ENCODE measurements around the gene SLC40A1. TPM values are rescaled to one million over a fixed set of nuclear protein-coding genes. Genes with fewer than 3 reads are reported as not detected.

SLC40A1 gene
- total RNA-seq, 1 experiment from 2014 or later = 109 TPM

DNA sequence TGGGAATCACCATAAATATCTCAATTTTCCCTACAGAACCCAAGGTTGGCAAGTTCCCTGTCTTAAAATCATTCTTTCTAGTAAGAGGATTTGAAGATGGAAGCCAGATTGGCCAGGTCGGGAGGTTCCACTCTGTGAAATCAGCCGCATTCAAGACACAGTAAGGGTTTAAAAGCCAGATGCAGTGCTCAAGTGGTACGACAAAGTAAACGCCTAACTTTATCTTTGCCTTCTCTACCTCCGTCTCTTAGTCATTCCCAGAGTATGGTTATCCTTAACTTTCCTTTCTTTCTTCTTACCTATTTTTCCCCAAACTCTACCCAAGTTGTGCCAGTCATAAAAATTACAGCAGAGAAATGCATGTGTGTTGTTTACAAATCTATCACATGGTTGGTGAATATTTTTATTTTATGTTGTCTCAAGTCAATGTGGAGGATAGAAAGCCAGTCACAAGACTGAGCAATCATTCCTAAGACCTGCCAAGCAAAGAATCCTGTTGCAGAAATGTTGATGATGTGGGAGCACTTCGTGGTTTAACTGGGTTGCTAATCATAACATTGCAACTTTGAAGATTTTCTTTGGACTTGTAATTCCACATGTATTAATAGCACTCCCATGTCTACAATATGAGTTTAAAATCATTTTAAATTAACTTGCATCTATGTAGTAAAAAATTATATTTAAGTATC is 62.6 kb downstream of the SLC40A1 start:
- Histone ChIP-seq H3K36me3 (ENCODE audit: control insufficient read depth, insufficient read depth, low read length) (no peaks in the 10 kb centered on the region), H3K4me1 (peaks cover 15% of the 10 kb centered on the region), H3K9me3 (no peaks in the 10 kb centered on the region), H3K27me3 (replicated peaks; ENCODE audit: control insufficient read depth, insufficient read depth, low read length) (no peaks in the 10 kb centered on the region), H3K4me3 (ENCODE audit: low read depth, low read length) (no peak overlapping the region)
- H3K9me3 Mint-ChIP-seq (ENCODE audit: unreplicated experiment) = peaks cover 13% of the 10 kb centered on the region
- no TSS peak for BruUV-seq (replicated peaks)
- no peak overlapping the region for H3K4me3 Mint-ChIP-seq (ENCODE audit: unreplicated experiment)
- H3K4me1 Mint-ChIP-seq (ENCODE audit: low read depth, unreplicated experiment) = peaks cover 20% of the 10 kb centered on the region
- H3K27ac Mint-ChIP-seq (ENCODE audit: unreplicated experiment) = no peak overlapping the region
- no peaks in the 10 kb centered on the region for H3K27me3 Mint-ChIP-seq (ENCODE audit: insufficient read depth, unreplicated experiment)
- TF ChIP-seq, protein P1, sequence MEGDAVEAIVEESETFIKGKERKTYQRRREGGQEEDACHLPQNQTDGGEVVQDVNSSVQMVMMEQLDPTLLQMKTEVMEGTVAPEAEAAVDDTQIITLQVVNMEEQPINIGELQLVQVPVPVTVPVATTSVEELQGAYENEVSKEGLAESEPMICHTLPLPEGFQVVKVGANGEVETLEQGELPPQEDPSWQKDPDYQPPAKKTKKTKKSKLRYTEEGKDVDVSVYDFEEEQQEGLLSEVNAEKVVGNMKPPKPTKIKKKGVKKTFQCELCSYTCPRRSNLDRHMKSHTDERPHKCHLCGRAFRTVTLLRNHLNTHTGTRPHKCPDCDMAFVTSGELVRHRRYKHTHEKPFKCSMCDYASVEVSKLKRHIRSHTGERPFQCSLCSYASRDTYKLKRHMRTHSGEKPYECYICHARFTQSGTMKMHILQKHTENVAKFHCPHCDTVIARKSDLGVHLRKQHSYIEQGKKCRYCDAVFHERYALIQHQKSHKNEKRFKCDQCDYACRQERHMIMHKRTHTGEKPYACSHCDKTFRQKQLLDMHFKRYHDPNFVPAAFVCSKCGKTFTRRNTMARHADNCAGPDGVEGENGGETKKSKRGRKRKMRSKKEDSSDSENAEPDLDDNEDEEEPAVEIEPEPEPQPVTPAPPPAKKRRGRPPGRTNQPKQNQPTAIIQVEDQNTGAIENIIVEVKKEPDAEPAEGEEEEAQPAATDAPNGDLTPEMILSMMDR (IDR thresholded peaks at IDR 0.05; ENCODE audit: insufficient read depth in 1 of 2, low read depth in 1 of 2, low read length in 1 of 2, severe bottlenecking in 1 of 2, unreplicated experiment in 1 of 2) = no peak
- no peak for DNase-seq
- POLR2A ChIA-PET = no interaction called here
- intact Hi-C loops (cut with micrococcal nuclease; ENCODE audit: unreplicated experiment) = no loop called here
- H3K36me3 Mint-ChIP-seq (ENCODE audit: insufficient read depth, unreplicated experiment) = no peaks in the 10 kb centered on the region
- CTCF ChIA-PET = no interaction called here

DNA sequence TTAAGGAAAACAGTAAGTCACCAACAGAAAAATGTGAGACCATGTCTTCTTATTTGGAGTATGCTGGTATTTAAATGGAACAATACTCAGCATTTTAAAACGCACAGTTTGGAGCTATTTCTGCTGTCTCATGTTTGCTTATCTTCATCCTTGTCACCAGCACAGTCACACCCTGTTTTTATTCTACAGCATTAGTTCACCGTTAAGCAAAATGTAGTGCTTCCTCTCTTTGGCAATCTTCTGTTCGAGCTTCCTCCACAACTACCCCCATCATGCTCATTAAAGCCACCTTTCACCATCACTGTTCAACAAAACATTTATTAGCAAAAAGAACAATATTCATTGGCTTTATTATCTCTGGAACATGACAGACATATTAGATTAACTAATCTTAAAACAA is 64.0 kb downstream of the SLC40A1 start:
- CTCF ChIA-PET = no interaction called here

GRCh38 chr2:189515264-189515663 is 65.3 kb downstream of the SLC40A1 start:
- Mint-ChIP-seq H3K27ac (ENCODE audit: unreplicated experiment) (no peak overlapping the region), H3K9me3 (ENCODE audit: unreplicated experiment) (peaks cover 13% of the 10 kb centered on the region)
- no peak for DNase-seq

More for the DNA sequence above, 64.0 kb downstream of the SLC40A1 start:
- TF ChIP-seq, protein P1 (IDR thresholded peaks at IDR 0.05; ENCODE audit: insufficient read depth in 1 of 2, low read depth in 1 of 2, low read length in 1 of 2, severe bottlenecking in 1 of 2, unreplicated experiment in 1 of 2) = no peak
- Mint-ChIP-seq H3K4me3 (ENCODE audit: unreplicated experiment) (no peak overlapping the region), H3K27me3 (ENCODE audit: insufficient read depth, unreplicated experiment) (no peaks in the 10 kb centered on the region), H3K9me3 (ENCODE audit: unreplicated experiment) (peaks cover 13% of the 10 kb centered on the region), H3K27ac (ENCODE audit: unreplicated experiment) (no peak overlapping the region), H3K36me3 (ENCODE audit: insufficient read depth, unreplicated experiment) (no peaks in the 10 kb centered on the region), H3K4me1 (ENCODE audit: low read depth, unreplicated experiment) (peaks cover 7% of the 10 kb centered on the region)
- Histone ChIP-seq H3K4me1 (peaks cover under 1% of the 10 kb centered on the region), H3K36me3 (ENCODE audit: control insufficient read depth, insufficient read depth, low read length) (no peaks in the 10 kb centered on the region), H3K9me3 (no peaks in the 10 kb centered on the region), H3K4me3 (ENCODE audit: low read depth, low read length) (no peak overlapping the region), H3K27me3 (replicated peaks; ENCODE audit: control insufficient read depth, insufficient read depth, low read length) (no peaks in the 10 kb centered on the region)
- intact Hi-C loops (cut with micrococcal nuclease; ENCODE audit: unreplicated experiment) = no loop called here
- no TSS peak for BruUV-seq (replicated peaks)
- DNase-seq = no peak
- POLR2A ChIA-PET = no interaction called here

More at GRCh38 chr2:189515264-189515663, 65.3 kb downstream of the SLC40A1 start:
- H3K27me3 ChIP-seq (replicated peaks; ENCODE audit: control insufficient read depth, insufficient read depth, low read length) = no peaks in the 10 kb centered on the region
- POLR2A ChIA-PET = no interaction called here
- no TSS peak for BruUV-seq (replicated peaks)
- H3K9me3 ChIP-seq = no peaks in the 10 kb centered on the region
- CTCF ChIA-PET = no interaction called here
- TF ChIP-seq, protein P1 (IDR thresholded peaks at IDR 0.05; ENCODE audit: insufficient read depth in 1 of 2, low read depth in 1 of 2, low read length in 1 of 2, severe bottlenecking in 1 of 2, unreplicated experiment in 1 of 2) = no peak
- H3K36me3 ChIP-seq (ENCODE audit: control insufficient read depth, insufficient read depth, low read length) = no peaks in the 10 kb centered on the region
- Mint-ChIP-seq H3K27me3 (ENCODE audit: insufficient read depth, unreplicated experiment) (no peaks in the 10 kb centered on the region), H3K36me3 (ENCODE audit: insufficient read depth, unreplicated experiment) (no peaks in the 10 kb centered on the region), H3K4me3 (ENCODE audit: unreplicated experiment) (no peak overlapping the region), H3K4me1 (ENCODE audit: low read depth, unreplicated experiment) (peaks cover 5% of the 10 kb centered on the region)
- no peak overlapping the region for H3K4me3 ChIP-seq (ENCODE audit: low read depth, low read length)
- H3K4me1 ChIP-seq = peaks cover 7% of the 10 kb centered on the region; the same call in 1 of the 2 replicates
- intact Hi-C loops (cut with micrococcal nuclease; ENCODE audit: unreplicated experiment) = no loop called here

Data from Caco-2 (cell line).